Nephron progenitor cell (in vitro differentiated cells): ENCODE data around the gene RIC3.

Experiments used
- DNase-seq: peaks from one replicate; pipeline ENCODE4 v3.0.0; 2021
- H3K27ac Mint-ChIP-seq: 2 replicates; pipeline ENCODE4 v1.8.0; 2021; ENCODE audit warnings: mild to moderate bottlenecking, moderate library complexity, mixed read lengths
- H3K27me3 Mint-ChIP-seq: 2 replicates; pipeline ENCODE4 v1.8.0; 2021; ENCODE audit warnings: mild to moderate bottlenecking, low read depth, mixed read lengths; ENCODE audit not compliant: poor library complexity
- H3K36me3 Mint-ChIP-seq: 2 replicates; pipeline ENCODE4 v1.8.0; 2021; ENCODE audit warnings: low read depth, mixed read lengths
- H3K4me1 Mint-ChIP-seq: 2 replicates; pipeline ENCODE4 v1.8.0; 2021; ENCODE audit warnings: mixed read lengths
- H3K4me3 Mint-ChIP-seq: 2 replicates; pipeline ENCODE4 v1.8.0; 2021; ENCODE audit warnings: mild to moderate bottlenecking, moderate library complexity, mixed read lengths
- H3K9me3 Mint-ChIP-seq: 2 replicates; pipeline ENCODE4 v1.8.0; 2021; ENCODE audit warnings: mild to moderate bottlenecking, moderate library complexity, mixed read lengths
- CTCF ChIP-seq: fragments of 200-600 bp; sonication (generic); IDR thresholded peaks from 2 replicates; pipeline ENCODE4 v1.5.0; 2021; ENCODE audit warnings: antibody characterized with exemption

The RIC3 gene

DNA sequence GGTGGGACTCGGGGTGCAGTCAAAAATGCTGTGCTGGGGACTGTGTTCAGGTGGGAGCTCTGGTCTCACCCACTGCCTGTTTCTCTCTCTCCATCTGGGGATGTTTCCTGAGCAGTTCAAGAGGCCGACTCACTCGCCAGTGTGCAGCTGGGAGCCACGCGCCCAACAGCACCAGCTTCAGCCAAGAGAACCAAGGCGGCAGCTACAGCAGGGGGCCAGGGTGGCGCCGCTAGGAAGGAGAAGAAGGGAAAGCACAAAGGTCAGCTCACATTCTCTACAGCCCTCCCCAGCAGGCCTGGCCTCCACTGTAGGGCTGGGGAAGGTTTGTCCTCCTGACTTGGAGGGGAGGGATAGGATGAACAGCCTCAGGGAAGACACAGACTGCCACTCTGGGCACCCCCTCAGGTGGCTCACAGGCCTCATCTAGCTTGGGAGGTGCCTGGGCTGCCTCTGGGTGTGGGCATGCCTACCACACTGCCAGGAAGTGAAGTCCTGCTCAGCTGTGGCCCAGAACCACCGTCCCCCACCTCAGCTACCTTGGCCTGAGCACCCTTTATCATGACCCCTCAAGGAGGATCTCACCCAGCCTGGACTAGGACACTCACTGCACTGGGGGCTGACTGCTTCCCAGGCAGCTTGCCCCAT, 74.8 kb downstream of the RIC3 start:
- peaks cover 2% of the 10 kb centered on the region for H3K27me3 Mint-ChIP-seq
- no peak for TF ChIP-seq CTCF
- no peak overlapping the region for H3K4me3 Mint-ChIP-seq
- DNase-seq: no peak
- H3K36me3 Mint-ChIP-seq: peaks cover 9% of the 10 kb centered on the region
- peaks cover 19% of the 10 kb centered on the region for H3K4me1 Mint-ChIP-seq
- H3K9me3 Mint-ChIP-seq: no peaks in the 10 kb centered on the region
- H3K27ac Mint-ChIP-seq: no peak overlapping the region

DNA sequence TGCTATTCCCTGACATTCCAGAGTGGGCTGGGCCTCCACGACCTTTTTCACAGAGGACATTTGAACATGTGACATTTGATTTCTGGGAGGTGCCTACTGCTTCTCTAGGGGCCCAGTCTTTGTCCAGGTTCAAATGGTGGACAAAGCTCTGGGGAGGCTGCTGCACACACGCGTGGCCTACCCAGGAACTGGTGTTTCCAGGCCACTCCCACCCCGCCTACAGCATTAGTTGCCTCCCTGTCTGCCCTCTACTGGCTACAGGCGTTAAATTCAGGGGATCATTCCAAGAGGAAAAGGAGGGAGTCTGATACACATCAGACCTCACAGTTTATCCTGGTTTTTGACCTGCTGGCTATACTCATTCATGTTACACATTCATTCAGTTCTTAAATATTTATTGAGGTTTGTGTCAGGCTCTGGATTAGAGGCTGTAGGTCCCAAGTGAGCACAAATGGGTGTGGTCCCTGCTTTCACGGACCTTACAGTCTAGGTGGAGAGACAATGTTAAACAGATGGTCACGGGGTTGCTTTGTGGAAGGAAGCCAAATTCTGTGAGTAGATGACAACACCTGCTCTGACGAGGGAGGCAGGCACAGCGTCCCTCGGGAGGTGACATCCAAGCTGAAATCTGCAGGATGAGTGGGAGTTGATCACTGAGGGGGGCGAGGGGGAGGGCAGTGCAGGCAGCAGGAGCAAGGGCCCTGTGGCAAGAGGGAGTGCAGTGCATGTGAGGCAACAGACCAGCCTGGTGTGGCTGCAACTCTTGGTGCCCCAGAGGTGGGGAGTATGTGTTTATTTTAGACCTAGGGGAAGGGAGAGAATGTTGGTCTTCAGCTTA, 76.0 kb downstream of the RIC3 start:
- peak; percentile 49 for TF ChIP-seq CTCF
- H3K4me1 Mint-ChIP-seq: peaks cover 19% of the 10 kb centered on the region
- DNase-seq: peak; percentile 57
- no peaks in the 10 kb centered on the region for H3K9me3 Mint-ChIP-seq
- peaks cover 2% of the 10 kb centered on the region for H3K27me3 Mint-ChIP-seq
- no peak overlapping the region for H3K27ac Mint-ChIP-seq
- peaks cover 9% of the 10 kb centered on the region for H3K36me3 Mint-ChIP-seq
- no peak overlapping the region for H3K4me3 Mint-ChIP-seq

- peaks cover 19% of the 10 kb centered on the region for H3K4me1 Mint-ChIP-seq
- TF ChIP-seq CTCF: no peak
- no peak overlapping the region for H3K27ac Mint-ChIP-seq
- peaks cover 6% of the 10 kb centered on the region for H3K27me3 Mint-ChIP-seq
- DNase-seq: no peak
- H3K4me3 Mint-ChIP-seq: no peak overlapping the region
- no peaks in the 10 kb centered on the region for H3K9me3 Mint-ChIP-seq
- peaks cover 5% of the 10 kb centered on the region for H3K36me3 Mint-ChIP-seq
These were observed 77.1 kb downstream of the RIC3 start for GRCh38 chr11:8091721-8092120.

DNA sequence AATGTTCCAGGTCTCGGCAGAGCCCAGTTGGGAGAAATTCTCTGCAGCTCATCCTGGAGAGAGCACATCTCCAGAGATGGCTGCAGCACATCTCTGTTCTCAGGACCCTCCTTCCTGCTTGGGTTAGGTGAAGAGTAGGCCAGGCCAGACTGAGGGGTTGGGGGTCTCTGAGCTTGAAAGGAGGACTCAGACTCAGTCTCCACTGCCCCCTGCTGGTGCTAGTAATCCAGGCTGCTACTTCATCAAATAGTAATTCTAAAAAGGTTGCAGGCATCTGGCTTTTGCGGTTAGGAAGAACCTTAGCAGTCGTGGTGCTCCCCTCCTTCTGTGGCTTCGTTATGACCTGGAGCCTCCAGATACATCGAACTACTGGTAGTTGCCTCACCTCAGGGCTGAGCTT, 78.1 kb downstream of the RIC3 start:
- Mint-ChIP-seq H3K4me1 (peaks cover 29% of the 10 kb centered on the region), H3K27ac (no peak overlapping the region), H3K4me3 (no peak overlapping the region), H3K36me3 (peaks cover 5% of the 10 kb centered on the region), H3K27me3 (peaks cover 10% of the 10 kb centered on the region), H3K9me3 (no peaks in the 10 kb centered on the region)
- peak; percentile 72 for TF ChIP-seq CTCF
- DNase-seq: peak; percentile 85

DNA sequence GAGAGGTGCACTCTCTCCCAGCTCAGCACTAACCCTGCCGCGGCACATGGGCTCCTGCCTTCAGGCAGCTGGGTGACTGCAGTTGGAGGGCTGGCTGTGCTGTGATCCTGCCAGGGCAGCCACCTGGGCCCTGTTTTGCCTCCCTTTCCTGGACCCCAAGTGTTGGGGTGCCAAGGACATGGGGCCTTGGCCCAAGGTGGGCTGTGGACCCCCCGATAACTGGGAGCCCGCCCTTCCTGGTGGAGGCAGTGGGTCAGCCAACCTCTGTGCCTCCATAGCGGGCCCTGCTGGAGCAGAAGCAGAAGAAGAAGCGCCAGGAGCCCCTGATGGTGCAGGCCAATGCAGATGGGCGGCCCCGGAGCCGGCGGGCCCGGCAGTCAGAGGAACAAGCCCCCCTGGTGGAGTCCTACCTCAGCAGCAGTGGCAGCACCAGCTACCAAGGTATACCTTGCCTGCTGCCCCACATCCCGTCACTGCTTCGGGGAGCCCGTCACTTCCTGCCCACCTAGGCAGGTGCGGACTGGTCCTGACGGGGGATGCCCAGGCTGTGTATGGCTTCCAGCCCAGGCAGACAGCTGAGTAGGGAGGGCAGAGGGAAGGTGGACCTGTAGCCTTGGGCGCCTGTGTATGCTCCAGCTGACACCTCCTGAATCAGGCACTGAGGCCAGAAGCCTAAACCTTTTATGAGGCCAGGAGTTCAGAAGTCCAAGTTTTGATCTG, 78.9 kb downstream of the RIC3 start:
- Mint-ChIP-seq H3K27me3 (peaks cover 10% of the 10 kb centered on the region), H3K36me3 (peaks cover 5% of the 10 kb centered on the region), H3K4me3 (no peak overlapping the region), H3K9me3 (no peaks in the 10 kb centered on the region), H3K4me1 (peaks cover 30% of the 10 kb centered on the region), H3K27ac (no peak overlapping the region)
- TF ChIP-seq CTCF: no peak
- DNase-seq: no peak
